GM12878 (cell line): ENCODE results near the gene DERL3. TPM values are rescaled to one million over a fixed set of nuclear protein-coding genes. Genes with fewer than 3 reads are reported as not detected.

Experiments
- ATAC-seq: fragments of 200-7000 bp; cut with Tn5 transposase; 3 replicates; pipeline ENCODE4 v1.9.1; 2020; ENCODE audit warnings: mild to moderate bottlenecking, moderate library complexity
- BruUV-seq: library from RNA; stranded (reverse); fragments of 400-500 nt; replicated peaks from 2 replicates; lab custom pipeline; 2021; lab: Mats Ljungman, UMichigan
- CTCF ChIA-PET: fragments of 300-600 bp; sonication (Branson Sonifier 250); formaldehyde crosslinking; extraction: SDS; loops from one replicate; lab custom pipeline; 2021; ENCODE audit warnings: inconsistent platforms; lab: Yijun Ruan, JAX
- POLR2A ChIA-PET: fragments of 350-600 bp; formaldehyde crosslinking; extraction: SDS; loops from one replicate; lab custom pipeline; 2021; ENCODE audit warnings: inconsistent platforms; lab: Charles Lee
- RAD21 ChIA-PET: fragments of 300-600 bp; sonication (Branson Sonifier 250); formaldehyde crosslinking; loops from one replicate; lab custom pipeline; 2023; ENCODE audit warnings: antibody characterized with exemption; ENCODE audit not compliant: unreplicated experiment; lab: Charles Lee
- SMC1A ChIA-PET: fragments of 300-600 bp; sonication (Branson Sonifier 250); formaldehyde crosslinking; loops from one replicate; lab custom pipeline; 2023; ENCODE audit not compliant: unreplicated experiment, uncharacterized antibody; lab: Charles Lee
- DNase-seq: peaks from one replicate; pipeline ENCODE4 v3.0.0-alpha.2; 2011; ENCODE audit warnings: low read depth, low spot score
- FAIRE-seq: peaks from 3 replicates; lab custom pipeline; 2011; peaks lifted over from hg19 to GRCh38; lab: Jason Lieb, UNC
- H2AFZ ChIP-seq: 2 replicates; pipeline ENCODE4 v1.6.0; 2011; ENCODE audit warnings: low read depth, low read length, control low read depth; ENCODE audit not compliant: control insufficient read depth
- H3K27ac ChIP-seq: 2 replicates; pipeline ENCODE4 v1.5.1; 2011; ENCODE audit warnings: control low read depth; ENCODE audit not compliant: control insufficient read depth, insufficient read depth
- H3K27me3 ChIP-seq, 2 experiments: replicated peaks in 1 of 2; 2 replicates each; pipeline versions ENCODE4 v1.6.0 to v1.6.1; 2011; ENCODE audit warnings: low read length in 1 of 2; ENCODE audit not compliant: control insufficient read depth in 2 of 2, insufficient read depth in 2 of 2
- H3K36me3 ChIP-seq, 2 experiments: 2 replicates each; pipeline ENCODE4 v1.5.1; 2011; ENCODE audit warnings: low read length in 1 of 2; ENCODE audit not compliant: control insufficient read depth in 2 of 2, insufficient read depth in 2 of 2
- H3K4me1 ChIP-seq: 2 replicates; pipeline ENCODE4 v1.6.1; 2011; ENCODE audit warnings: mild to moderate bottlenecking, low read length, moderate library complexity, mixed read lengths; ENCODE audit not compliant: control insufficient read depth, insufficient read depth
- H3K4me2 ChIP-seq: 2 replicates; pipeline ENCODE4 v1.6.0; 2011; ENCODE audit warnings: control low read depth; ENCODE audit not compliant: control insufficient read depth, insufficient read depth
- H3K4me3 ChIP-seq: fragments of 200-600 bp; sonication (generic); 2 replicates; pipeline ENCODE4 v1.5.1; 2016
- H3K79me2 ChIP-seq: 2 replicates; pipeline ENCODE4 v1.6.0; 2011; ENCODE audit warnings: low read length; ENCODE audit not compliant: control insufficient read depth, insufficient read depth
- H3K9ac ChIP-seq: 2 replicates; pipeline ENCODE4 v1.8.0; 2011; ENCODE audit warnings: low read length, control low read depth, mixed read lengths; ENCODE audit not compliant: control insufficient read depth, insufficient read depth
- H3K9me3 ChIP-seq: replicated peaks from 3 replicates; pipeline ENCODE4 v1.5.1; 2011; ENCODE audit warnings: mild to moderate bottlenecking, low read length; ENCODE audit not compliant: control insufficient read depth, insufficient read depth
- H4K20me1 ChIP-seq: 2 replicates; pipeline ENCODE4 v1.6.0; 2011; ENCODE audit not compliant: control insufficient read depth, insufficient read depth
- E2F4 ChIP-seq: IDR thresholded peaks from 2 replicates; pipeline ENCODE4 v1.6.1; 2012; ENCODE audit warnings: low read depth, low read length, improper control_type of control experiment
- E2F8 ChIP-seq: fragments of 450-650 bp; IDR thresholded peaks from 2 replicates; pipeline ENCODE4 v1.6.1; 2018; ENCODE audit warnings: mild to moderate bottlenecking, low read depth, moderate library complexity; ENCODE audit not compliant: partially characterized antibody
- ELK1 ChIP-seq: IDR thresholded peaks from 2 replicates; pipeline ENCODE4 v1.6.1; 2012; ENCODE audit warnings: low read depth, low read length, improper control_type of control experiment
- HDAC2 ChIP-seq: fragments of 200-600 bp; sonication (generic); IDR thresholded peaks from 2 replicates; pipeline ENCODE4 v1.6.1; 2017
- IKZF2 ChIP-seq, 2 experiments: fragments of 450-650 bp; IDR thresholded peaks; 2 replicates each; pipeline ENCODE4 v1.6.1; 2017; ENCODE audit warnings: mild to moderate bottlenecking in 2 of 2, moderate library complexity in 2 of 2
- KLF5 ChIP-seq: fragments of 450-650 bp; IDR thresholded peaks from 2 replicates; pipeline ENCODE4 v1.6.1; 2014; ENCODE audit warnings: mild to moderate bottlenecking; ENCODE audit not compliant: partially characterized antibody
- MEF2B ChIP-seq: fragments of 450-650 bp; IDR thresholded peaks from 2 replicates; pipeline ENCODE4 v1.6.1; 2018; ENCODE audit warnings: mild to moderate bottlenecking, moderate library complexity; ENCODE audit not compliant: partially characterized antibody, poor library complexity, severe bottlenecking
- MTA2 ChIP-seq: fragments of 450-650 bp; IDR thresholded peaks from 2 replicates; pipeline ENCODE4 v1.6.1; 2016; ENCODE audit warnings: low read depth, mild to moderate bottlenecking, moderate library complexity
- SIX5 ChIP-seq: IDR thresholded peaks from 2 replicates; pipeline ENCODE4 v1.6.1; 2011; ENCODE audit warnings: mild to moderate bottlenecking, low read depth, low read length, moderate library complexity; ENCODE audit not compliant: severe bottlenecking
- SUZ12 ChIP-seq: fragments of 200-600 bp; sonication (generic); IDR thresholded peaks from one replicate; pipeline ENCODE4 v1.6.1; 2018; ENCODE audit warnings: antibody characterized with exemption, mild to moderate bottlenecking; ENCODE audit not compliant: unreplicated experiment
- ZNF24 ChIP-seq: fragments of 450-650 bp; IDR thresholded peaks from 2 replicates; pipeline ENCODE4 v1.6.1; 2017; ENCODE audit warnings: antibody characterized with exemption, mild to moderate bottlenecking
- ZNF687 ChIP-seq: fragments of 450-650 bp; IDR thresholded peaks from 2 replicates; pipeline ENCODE4 v1.6.1; 2017; ENCODE audit warnings: mild to moderate bottlenecking, moderate library complexity
- WGBS: methylation state at CpG from one replicate; pipeline ENCODE4 v1.1.6; 2016; ENCODE audit warnings: low lambda C conversion rate; ENCODE audit not compliant: insufficient replicate concordance, insufficient coverage; ENCODE audit errors: missing lambda C conversion rate; 5-methylcytosine and 5-hydroxymethylcytosine counted together
- in situ Hi-C: fragments of 300-500 bp; cut with MboI; formaldehyde crosslinking; loops from 9 replicates; pipeline ENCODE4 v1.14.3; 2018; ENCODE audit warnings: mixed read lengths
- intact Hi-C: fragments of 100-400 bp; cut with micrococcal nuclease; formaldehyde crosslinking; loops from one replicate; pipeline ENCODE4 v1.14.2; 2022; ENCODE audit not compliant: unreplicated experiment
- polyA plus RNA-seq, 11 experiments: library from polyadenylated mRNA; depleted of rRNA in 4 of 11; unstranded in 6 of 11; stranded (reverse) in 5 of 11; fragments of >200 nt; fragmentation: Nextera tagmentation in 4 of 11; fragmentation: Illumina TruSeq in 1 of 11; extraction: Ambion mirVana in 4 of 11; extraction: Trizol in 1 of 11; gene quantifications; 1 replicate in 1 of 11; 2 replicates in 10 of 11; pipeline versions ENCODE4 v1.2.1 to v1.2.3, GENCODE V29; 2011 to 2016; ENCODE audit warnings: inconsistent platforms in 2 of 11, missing spikeins in 2 of 11, low read depth in 1 of 11
- total RNA-seq, 4 experiments: library from RNA; depleted of rRNA in 3 of 4; stranded (reverse); fragments of >200 nt in 3 of 4; fragmentation: Illumina TruSeq in 1 of 4; extraction: Trizol in 1 of 4; gene quantifications; 2 replicates each; pipeline versions ENCODE4 v1.2.1 to v1.2.3, GENCODE V29; 2013 to 2021

The DERL3 gene
- total and polyA plus RNA-seq, 10 of the 15 experiments (the other 5 are each of a cell fraction or from before 2014, with no cell fraction given) = 4.1 to 52.4 (median 14.1) TPM

GRCh38 chr22:23800297-23801237 lies 38.2 kb downstream of the DERL3 start:
- no peaks in the 10 kb centered on the region for H3K27me3 ChIP-seq
- peaks cover 76% of the 10 kb centered on the region for H3K4me1 ChIP-seq
- H3K36me3 ChIP-seq = peaks cover 20 to 32% of the 10 kb centered on the region in 2 experiments
- peak overlapping the region; percentile 89 for H3K27ac ChIP-seq
- ChIA-PET RAD21 (interaction anchor here (1.0 to 2.6 kb wide), 2 partner anchors 11 to 45 kb away, joined by 3 to 9 read pairs; no protein-coding TSS in a partner anchor), CTCF (interaction anchor here (0.7 to 1.4 kb wide), 4 partner anchors 11 to 44 kb away, joined by 3 to 5 read pairs (median 3); no protein-coding TSS in a partner anchor), SMC1A (interaction anchor here (1.3 kb wide), 1 partner anchor 46 kb away, joined by 5 read pairs; no protein-coding TSS in a partner anchor), POLR2A (interaction anchor here (1.0 to 3.3 kb wide), 2 partner anchors 11 to 37 kb away, joined by 3 to 11 read pairs; no protein-coding TSS in a partner anchor)
- FAIRE-seq (peak; percentile 62), ATAC-seq (peak; percentile 70), DNase-seq (peak; percentile 87)
- no peak overlapping the region for H2AFZ ChIP-seq
- WGBS = 1% methylated on average over 18 of the region's 18 CpGs
- no peaks in the 10 kb centered on the region for H3K9me3 ChIP-seq
- peak overlapping the region; percentile 19 for H3K4me2 ChIP-seq
- peak overlapping the region; percentile 53; the same call in 1 of the 2 replicates for H3K9ac ChIP-seq
- no peak overlapping the region for H3K4me3 ChIP-seq
- intact Hi-C loops = loop anchor here (2.0 kb wide), 1 partner anchor 38 kb away; the partner anchor contains the start of gene DERL3
- H4K20me1 ChIP-seq = no peaks in the 10 kb centered on the region
- peaks cover 30% of the 10 kb centered on the region for H3K79me2 ChIP-seq
- no TSS peak for BruUV-seq
- in situ Hi-C loops = no loop called here
- no peak for TF ChIP-seq ELK1
- TF ChIP-seq MEF2B = peak; percentile 98
- no peak for TF ChIP-seq HDAC2
- TF ChIP-seq SIX5 = no peak
- no peak for TF ChIP-seq KLF5
- no peak for TF ChIP-seq ZNF24
- TF ChIP-seq MTA2 = peak; percentile 16; the same call in 1 of the 2 replicates
- no peak for TF ChIP-seq E2F8
- no peak for TF ChIP-seq E2F4
- TF ChIP-seq IKZF2 (IDR thresholded peaks at IDR 0.05) = peak; percentile 71 to 72; a peak in 3 of 4 replicates
- TF ChIP-seq SUZ12 = no peak
- peak; percentile 94 for TF ChIP-seq ZNF687
